Peyer's patch (tissue), 4 donors: ENCODE data around the gene PRSS53.
A peak's percentile ranks its signal among the peaks of the same experiment; 100 is the strongest.

Source experiments
- CTCF ChIP-seq, 6 experiments: fragments of 450-650 bp in 4 of 6; fragments of 200-600 bp in 2 of 6; sonication (generic) in 1 of 6; IDR thresholded peaks; one replicate each; pipeline ENCODE4 v1.5.1; 2017 to 2019; ENCODE audit warnings: antibody characterized with exemption in 6 of 6, mild to moderate bottlenecking in 3 of 6, moderate library complexity in 1 of 6
- POLR2A ChIP-seq, 2 donors: fragments of 450-650 bp; IDR thresholded peaks; one replicate each; pipeline ENCODE4 v1.5.1; 2017; ENCODE audit warnings: antibody characterized with exemption in 2 of 2, mild to moderate bottlenecking in 2 of 2, moderate library complexity in 2 of 2

GRCh38 chr16:31134625-31135534 lies 46.1 kb upstream of the PRSS53 start:
- TF ChIP-seq CTCF (IDR thresholded peaks at IDR 0.05) = peak in 3 of 6 experiments; percentile 55 to 69 (median 67)
- peak; percentile 78 to 91 for TF ChIP-seq POLR2A (IDR thresholded peaks at IDR 0.05)
